Measurements from ENCODE around the gene IFT22.
"Not testable (repeated sequence)": the region's sequence is repeated elsewhere in the genome, so short reads cannot be mapped to it uniquely, and the experiment has no call there.

The IFT22 gene

DNA sequence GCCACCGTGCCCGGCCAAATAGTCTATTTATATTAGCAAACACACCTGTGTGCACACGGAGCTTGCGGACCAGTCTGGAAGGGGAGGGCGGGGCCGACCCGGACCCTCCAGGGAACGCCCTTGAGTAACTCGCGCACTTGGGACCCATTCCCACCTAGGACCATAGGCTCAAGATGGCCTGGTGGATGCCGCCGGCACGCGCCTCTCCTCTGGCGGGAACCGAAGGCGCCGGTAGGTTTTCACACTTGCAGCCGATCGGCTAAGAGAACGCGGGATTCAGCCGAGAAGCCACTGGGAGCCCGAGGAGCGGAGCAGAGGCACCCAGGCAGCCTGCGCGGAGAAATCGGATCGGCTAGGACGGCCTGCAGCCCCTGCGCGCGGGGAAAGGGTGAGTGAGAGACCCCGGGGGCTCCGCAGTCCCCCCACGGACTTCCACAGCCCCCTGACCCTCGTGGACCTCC lies 18.9 kb downstream of the IFT22 start:
- POLR2A ChIA-PET = no interaction called here

GRCh38 chr7:101300465-101301376 lies 20.9 kb downstream of the IFT22 start:
- no peak for DNase-seq (ENCODE audit: low read depth, low spot score)
- ChIA-PET CTCF (interaction anchor here (1.3 to 3.6 kb wide), 3 partner anchors 10 to 18 kb away, joined by 3 to 12 read pairs (median 4); no protein-coding TSS in a partner anchor), POLR2A (no interaction called here)
- no peak overlapping the region for H3K4me3 ChIP-seq (ENCODE audit: low read depth, low read length)
- no peak for TF ChIP-seq CTCF (IDR thresholded peaks at IDR 0.05; ENCODE audit: insufficient read depth, low read length, missing control alignments)

More for the DNA sequence above, 18.9 kb downstream of the IFT22 start:
- no peak for TF ChIP-seq CTCF (IDR thresholded peaks at IDR 0.05; ENCODE audit: insufficient read depth, low read length, missing control alignments)
- DNase-seq (ENCODE audit: low read depth, low spot score) = no peak
- no peak overlapping the region for H3K4me3 ChIP-seq (ENCODE audit: low read depth, low read length)
- CTCF ChIA-PET = interaction anchor here (1.6 to 3.6 kb wide), 2 partner anchors 12 to 13 kb away, joined by 8 to 12 read pairs; no protein-coding TSS in a partner anchor

GRCh38 chr7:101299511-101300464 lies 21.8 kb downstream of the IFT22 start:
- ChIA-PET CTCF (interaction anchor here (1.3 to 3.6 kb wide), 3 partner anchors 9 to 16 kb away, joined by 3 to 12 read pairs (median 3); no protein-coding TSS in a partner anchor), POLR2A (no interaction called here)
- TF ChIP-seq CTCF (IDR thresholded peaks at IDR 0.05; ENCODE audit: insufficient read depth, low read length, missing control alignments) = no peak
- DNase-seq (ENCODE audit: low read depth, low spot score) = no peak
- no peak overlapping the region for H3K4me3 ChIP-seq (ENCODE audit: low read depth, low read length)

- H3K4me3 ChIP-seq (ENCODE audit: low read depth, low read length) = no peak overlapping the region
- no peak for DNase-seq (ENCODE audit: low read depth, low spot score)
- POLR2A ChIA-PET = no interaction called here
- CTCF ChIA-PET = interaction anchor here (1.1 to 5.0 kb wide), 2 partner anchors 9 to 15 kb away, joined by 5 to 67 read pairs; no protein-coding TSS in a partner anchor
- no peak for TF ChIP-seq CTCF (IDR thresholded peaks at IDR 0.05; ENCODE audit: insufficient read depth, low read length, missing control alignments)
Measured at GRCh38 chr7:101294832-101295121, 26.8 kb downstream of the IFT22 start.

GRCh38 chr7:101294039-101294831 lies 27.4 kb downstream of the IFT22 start:
- ChIA-PET CTCF (interaction anchor here (0.7 to 5.0 kb wide), 6 partner anchors 14 to 400 kb away, joined by 3 to 67 read pairs (median 3); no protein-coding TSS in a partner anchor), POLR2A (no interaction called here)
- H3K4me3 ChIP-seq (ENCODE audit: low read depth, low read length) = no peak overlapping the region
- TF ChIP-seq CTCF (IDR thresholded peaks at IDR 0.05; ENCODE audit: insufficient read depth, low read length, missing control alignments) = no peak
- no peak for DNase-seq (ENCODE audit: low read depth, low spot score)

DNA sequence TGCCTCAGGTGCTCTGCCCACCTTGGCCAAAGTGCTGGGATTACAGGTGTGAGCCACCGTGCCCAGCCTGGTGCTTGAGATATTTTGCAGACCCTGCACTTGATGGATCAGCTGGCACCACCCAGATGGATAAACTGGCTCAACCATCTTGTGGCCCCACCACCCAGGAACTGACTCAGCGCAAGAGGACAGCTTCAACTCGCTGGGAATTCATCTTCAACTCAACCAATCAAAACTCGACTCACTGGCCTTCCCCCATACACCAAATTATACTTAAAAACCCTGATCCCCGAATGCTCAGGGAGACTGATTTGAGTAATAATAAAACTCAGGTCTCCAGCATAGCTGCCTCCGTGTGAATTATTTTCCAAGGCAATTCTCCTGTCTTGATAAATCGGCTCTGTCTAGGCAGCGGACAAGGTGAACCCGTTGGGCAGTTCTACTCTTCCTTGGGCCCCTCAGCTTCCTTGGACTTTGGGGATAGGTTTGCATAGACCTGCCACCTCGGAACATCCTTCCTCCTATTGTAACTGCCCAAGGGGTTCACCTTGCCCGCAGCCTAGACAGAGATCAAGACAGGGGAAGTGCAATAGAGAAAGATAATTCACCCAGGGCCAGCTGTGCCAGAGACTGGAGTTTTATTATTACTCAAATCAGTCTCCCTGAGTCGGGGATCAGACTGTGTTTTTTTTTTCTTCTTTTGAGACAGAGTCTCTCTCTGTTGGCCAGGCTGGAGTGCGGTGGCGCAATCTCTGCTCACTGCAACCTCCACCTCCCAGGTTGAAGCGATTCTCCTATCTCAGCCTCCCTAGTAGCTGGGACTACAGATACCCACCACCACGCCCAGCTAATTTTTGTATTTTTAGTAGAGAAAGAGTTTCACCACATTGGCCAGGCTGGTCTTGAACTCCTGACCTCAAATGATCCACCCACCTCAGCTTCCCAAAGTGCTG lies 28.3 kb downstream of the IFT22 start:
- CTCF ChIA-PET = interaction anchor here (0.7 to 5.0 kb wide), 8 partner anchors 13 to 399 kb away, joined by 3 to 67 read pairs (median 4); no protein-coding TSS in a partner anchor
- H3K4me3 ChIP-seq (ENCODE audit: low read depth, low read length); POLR2A ChIA-PET; DNase-seq (ENCODE audit: low read depth, low spot score): not testable (repeated sequence)

DNA sequence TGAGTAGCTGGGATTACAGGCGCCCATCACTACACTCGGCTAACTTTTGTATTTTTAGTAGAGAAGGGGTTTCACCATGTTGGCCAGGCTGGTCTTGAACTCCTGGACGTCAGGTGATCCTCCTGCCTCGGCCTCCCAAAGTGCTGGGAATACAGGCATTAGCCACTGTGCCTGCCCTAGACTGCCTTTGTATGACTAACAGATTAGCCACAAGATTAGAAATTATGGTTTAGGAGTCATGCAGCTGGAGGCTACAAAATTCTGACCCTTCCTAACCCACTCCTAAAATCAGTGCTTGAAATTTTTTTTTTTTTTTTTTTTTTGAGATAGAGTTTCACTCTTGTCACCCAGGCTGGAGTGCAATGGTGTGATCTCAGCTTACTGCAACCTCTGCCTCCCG lies 29.0 kb downstream of the IFT22 start:
- H3K4me3 ChIP-seq (ENCODE audit: low read depth, low read length); DNase-seq (ENCODE audit: low read depth, low spot score): not testable (repeated sequence)
- CTCF ChIA-PET = interaction anchor here (1.3 to 5.0 kb wide), 5 partner anchors 9 to 149 kb away, joined by 3 to 67 read pairs (median 12); no protein-coding TSS in a partner anchor
- POLR2A ChIA-PET = interaction anchor here (0.6 kb wide), 1 partner anchor 72 kb away, joined by 3 read pairs; no protein-coding TSS in a partner anchor

All from AG04449 (cell line).